Activated CD4-positive, alpha-beta T cell treated with anti-CD3 and anti-CD28 coated beads, Interleukin-2, Interleukin-4, amounts not matched to agents 100 ng/mL and 50 ng/mL, durations not matched to agents 16 hours and 8 hours (primary cell): ENCODE data around the gene KIF25.

Source experiments
- DNase-seq: peaks from one replicate; pipeline ENCODE4 v3.0.0-alpha.2; 2020; ENCODE audit warnings: low spot score

Gene KIF25, protein sequence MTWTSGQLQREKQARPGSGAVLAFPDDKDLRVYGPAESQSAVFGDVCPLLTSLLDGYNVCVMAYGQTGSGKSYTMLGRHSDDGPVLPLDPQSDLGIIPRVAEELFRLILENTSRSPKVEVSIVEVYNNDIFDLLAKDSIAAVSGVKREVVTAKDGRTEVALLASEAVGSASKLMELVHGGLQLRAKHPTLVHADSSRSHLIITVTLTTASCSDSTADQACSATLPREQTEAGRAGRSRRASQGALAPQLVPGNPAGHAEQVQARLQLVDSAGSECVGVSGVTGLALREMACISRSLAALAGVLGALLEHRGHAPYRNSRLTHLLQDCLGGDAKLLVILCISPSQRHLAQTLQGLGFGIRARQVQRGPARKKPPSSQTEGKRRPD

DNA sequence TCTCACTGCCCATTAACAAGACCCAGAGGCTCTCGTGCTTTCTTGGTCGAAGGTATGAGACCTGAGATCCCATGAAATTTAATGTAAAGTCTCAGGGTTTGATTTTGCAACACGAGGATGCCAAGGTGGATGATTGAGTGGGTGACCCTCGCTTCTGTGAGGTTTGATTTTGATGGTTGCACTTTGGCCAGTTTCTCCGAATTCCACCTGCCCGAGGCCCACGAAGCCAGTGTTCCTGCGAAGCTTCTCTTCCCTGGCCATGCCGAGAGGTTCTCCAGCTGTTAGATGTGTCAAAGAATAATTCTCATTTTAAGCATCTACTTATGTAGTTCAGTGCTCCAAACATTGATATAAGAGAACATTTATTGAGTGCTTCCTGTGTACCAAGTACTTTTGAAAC is at the start of gene KIF25:
KIF25 (plus strand) TSS at position 30 of the 400 bp plus-strand sequence. CDS start 31,915 bp downstream, outside the sequence.
- DNase-seq, result no peak

DNA sequence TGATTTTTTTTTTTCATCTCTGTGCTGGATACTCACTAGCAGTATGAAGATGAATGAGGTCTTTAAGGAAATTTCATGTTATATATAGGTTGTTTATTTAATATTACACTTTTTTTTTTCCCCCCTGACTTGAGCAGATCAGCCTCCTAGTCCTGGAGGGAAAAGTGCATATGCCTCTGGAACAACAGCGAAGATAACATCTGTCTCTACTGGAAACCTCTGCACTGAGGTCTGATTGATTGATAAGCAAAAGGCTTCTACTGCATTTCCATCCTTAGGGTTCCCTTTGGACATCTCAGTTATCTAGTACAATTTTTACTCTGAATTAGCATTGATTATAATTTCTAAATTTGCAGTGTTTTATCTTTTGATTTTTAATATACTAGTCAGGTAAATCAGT is 49.8 kb upstream of the KIF25 start:
- DNase-seq, result no peak

DNA sequence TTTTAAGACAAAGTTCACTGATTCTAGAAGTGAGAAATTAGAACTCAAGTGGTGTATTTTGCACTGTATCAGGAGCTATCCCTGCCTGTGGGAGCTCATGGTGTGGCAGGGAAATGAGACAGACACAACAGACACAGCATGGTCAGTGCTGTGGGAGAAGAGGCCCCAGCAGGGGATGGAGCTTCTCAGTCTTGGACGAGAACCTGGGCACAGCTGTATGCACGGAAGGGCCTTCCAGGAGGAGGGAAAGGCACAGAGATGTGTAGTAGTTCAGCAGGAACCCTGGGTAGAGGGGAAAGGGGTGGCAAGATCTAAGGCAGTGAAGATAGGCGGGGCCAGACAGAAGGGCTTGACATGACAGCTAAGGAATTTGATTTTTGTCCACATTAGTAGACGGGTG is 48.8 kb upstream of the KIF25 start:
- no peak for DNase-seq

DNA sequence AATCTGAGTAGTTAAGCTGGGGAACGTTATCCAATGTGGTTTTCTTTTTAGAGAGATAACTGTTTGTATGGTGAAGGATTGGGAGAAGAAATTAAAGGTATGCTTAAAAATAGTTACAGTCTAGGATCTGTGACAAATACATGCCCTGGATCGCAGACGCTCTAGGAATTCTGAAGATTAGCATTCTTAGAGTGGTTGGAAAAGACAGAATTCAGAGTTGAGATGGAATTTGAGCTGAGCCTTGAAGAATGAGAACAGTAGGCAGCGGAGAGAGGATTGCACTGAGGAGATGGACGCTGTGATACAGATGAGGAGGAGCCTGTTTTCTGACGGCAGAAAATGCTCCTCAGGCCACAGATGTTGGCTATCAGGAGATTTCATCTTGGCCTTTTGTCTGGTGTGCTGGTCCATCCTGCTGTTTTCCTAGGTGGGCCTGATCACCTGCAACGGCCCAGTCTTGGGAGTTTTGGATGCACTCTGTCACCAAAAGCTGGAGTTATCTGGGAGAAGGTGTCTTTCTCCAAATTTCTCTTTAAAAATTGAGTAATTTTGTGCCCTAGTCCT is 48.3 kb upstream of the KIF25 start:
- no peak for DNase-seq

DNA sequence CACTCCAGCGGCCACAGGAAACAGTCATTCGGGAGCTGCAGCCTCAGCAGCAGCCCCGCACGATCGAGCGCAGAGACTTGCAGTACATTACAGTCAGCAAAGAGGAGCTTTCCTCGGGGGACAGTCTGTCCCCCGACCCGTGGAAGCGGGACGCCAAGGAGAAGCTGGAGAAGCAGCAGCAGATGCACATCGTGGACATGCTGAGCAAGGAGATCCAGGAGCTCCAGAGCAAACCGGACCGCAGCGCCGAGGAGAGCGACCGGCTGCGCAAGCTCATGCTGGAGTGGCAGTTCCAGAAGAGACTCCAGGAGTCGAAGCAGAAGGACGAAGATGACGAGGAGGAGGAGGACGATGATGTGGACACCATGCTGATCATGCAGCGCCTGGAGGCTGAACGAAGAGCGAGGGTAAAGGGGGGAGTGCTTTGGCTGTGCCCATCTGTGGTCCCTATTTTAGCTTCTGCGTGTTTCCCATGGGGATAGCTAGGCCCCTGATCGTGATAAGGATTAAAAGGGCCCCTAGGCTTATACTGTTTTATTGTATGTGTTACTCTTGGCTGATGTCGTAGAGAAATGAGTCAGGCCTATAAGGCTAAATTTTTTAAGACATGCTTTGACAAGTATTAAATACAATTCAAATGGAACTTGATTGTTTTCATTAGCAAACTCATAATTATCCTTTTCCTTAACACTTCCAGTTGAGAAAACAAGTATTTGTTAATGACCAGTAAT is 45.5 kb upstream of the KIF25 start:
- no peak for DNase-seq

DNA sequence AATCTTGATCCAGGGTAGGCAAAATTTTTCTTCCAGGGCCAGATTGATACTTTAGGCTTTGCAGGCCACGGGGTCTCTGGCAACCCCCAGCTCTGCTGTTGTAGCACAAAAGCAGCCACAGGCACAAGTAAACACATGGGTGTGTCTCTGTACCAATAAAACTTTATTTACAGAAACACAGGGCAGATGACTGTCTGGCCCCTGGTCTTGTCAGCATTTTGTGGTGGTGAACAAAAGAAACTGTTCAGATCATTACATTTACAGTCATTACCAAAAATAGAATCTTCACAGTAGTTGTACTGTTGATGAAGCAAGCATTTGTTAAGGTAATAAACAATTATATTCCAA is 45.0 kb upstream of the KIF25 start:
- no peak for DNase-seq

DNA sequence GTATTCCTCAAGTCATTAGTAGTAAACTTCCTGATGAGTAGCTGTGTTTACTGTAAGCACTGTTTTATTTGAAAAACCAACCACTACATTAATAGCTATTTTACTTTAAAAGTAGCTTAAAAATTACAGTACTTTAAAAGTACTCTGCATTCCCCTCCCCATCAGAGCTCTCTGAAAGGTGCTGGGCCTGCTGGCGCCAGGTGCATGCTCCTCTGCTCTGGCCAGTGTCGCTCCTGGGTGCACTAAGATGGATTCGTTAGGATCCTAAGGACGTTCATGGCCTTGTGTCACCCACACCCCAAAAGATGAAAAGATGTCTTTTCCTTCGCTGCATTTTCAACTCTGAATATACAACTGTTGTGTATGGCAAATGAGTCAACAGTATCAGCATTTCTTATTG is 43.9 kb upstream of the KIF25 start:
- DNase-seq, result no peak

DNA sequence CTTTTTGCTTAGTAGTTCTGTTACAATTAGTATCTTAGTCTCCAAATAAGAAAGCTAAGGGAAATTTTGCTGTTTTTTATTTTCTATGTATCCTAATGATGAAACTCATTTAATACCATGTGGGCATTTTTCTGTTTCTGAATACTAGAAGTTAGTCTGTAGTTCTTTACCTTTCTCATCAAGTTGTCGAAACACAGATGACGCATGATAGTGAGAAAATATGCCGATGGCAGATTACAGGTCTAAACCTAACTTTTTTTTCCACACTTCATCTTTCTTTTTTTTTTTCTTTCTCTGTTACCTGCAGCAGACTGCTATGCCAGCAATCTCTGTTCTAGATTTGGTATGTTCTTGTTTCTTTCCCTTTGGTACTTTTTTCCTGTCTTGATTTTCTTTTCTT is 43.3 kb upstream of the KIF25 start:
- no peak for DNase-seq

DNA sequence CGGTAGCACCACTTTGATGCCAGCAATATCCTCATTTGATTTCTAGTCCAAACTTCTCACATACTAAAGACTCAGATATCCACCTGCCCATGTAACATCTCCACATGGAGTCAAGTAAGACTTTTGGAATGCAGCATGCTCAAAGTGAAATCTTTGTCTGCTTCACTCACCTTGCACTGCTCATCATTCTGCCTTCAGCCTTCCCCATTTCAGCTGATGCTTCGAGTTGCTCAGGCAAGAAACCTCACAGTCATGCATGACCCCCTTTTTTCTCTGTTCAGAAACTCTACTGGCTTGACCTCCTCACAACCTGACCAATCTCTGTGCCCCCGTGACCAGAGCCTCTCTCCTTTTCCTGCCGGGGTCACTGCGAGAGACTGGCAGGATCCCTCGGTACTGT is 41.0 kb upstream of the KIF25 start:
- DNase-seq, result no peak

DNA sequence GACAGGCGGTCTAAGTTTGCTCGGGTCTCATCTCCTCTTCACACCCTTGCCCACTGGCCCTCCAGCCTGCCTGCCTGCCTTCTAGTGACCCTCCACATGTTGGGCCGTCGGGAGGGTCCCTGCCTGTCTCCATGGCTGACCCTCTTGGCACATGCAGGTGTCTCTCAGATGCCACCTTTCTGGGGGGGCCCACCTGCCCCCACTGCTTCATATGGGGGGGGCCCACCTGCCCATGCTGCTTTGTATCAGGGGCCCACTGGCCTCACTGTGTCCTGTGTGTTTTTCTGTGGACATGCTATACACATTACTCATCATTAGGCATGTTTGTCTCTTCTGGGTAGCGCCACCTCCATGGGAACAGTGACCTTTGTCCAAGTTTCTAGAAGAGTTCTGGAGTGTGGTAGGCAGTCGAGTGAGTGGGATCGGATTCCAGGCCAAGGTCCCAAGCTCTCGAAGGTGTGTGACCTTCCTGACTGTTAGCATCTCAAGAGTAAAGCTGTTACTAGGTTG is 40.4 kb upstream of the KIF25 start:
- DNase-seq, result no peak

DNA sequence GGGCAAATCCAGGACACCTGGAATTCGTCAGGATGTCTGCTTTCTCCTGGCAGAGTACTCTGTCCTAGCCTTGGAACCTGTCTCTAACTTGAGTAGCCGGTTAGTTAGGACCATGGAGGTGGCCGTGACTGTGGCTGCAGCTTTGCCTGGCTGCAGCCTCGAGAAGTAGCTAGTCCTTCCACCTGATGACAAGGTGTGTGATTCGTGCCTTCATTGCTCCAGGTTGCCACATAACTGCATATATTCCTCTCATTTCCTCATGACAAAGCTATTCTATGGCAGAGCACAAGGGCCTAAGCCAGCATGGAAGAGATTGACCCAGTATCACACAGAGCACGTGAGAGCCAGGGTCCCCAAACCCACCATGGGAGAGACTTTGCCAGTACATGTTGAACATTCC is 39.8 kb upstream of the KIF25 start:
- no peak for DNase-seq

DNA sequence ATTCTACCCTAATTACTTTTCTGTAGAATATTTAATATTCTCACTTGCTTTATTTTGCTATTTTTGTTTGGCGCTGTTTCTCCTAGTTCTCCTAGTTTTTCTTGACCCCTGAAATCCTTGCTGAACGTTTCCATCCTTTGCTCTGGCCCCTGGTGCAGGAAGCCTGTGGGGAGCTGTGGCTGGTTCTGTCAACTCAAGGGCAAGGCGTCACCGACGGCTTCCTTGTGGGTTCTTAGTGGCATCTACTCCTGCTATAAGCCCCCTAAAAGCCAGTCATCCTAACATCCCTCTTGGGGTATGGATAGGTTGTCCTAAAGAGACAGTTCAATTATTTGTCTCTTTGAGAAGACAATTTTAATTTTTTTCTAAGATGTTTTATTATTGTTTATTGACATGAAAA is 36.9 kb upstream of the KIF25 start:
- DNase-seq, result no peak

DNA sequence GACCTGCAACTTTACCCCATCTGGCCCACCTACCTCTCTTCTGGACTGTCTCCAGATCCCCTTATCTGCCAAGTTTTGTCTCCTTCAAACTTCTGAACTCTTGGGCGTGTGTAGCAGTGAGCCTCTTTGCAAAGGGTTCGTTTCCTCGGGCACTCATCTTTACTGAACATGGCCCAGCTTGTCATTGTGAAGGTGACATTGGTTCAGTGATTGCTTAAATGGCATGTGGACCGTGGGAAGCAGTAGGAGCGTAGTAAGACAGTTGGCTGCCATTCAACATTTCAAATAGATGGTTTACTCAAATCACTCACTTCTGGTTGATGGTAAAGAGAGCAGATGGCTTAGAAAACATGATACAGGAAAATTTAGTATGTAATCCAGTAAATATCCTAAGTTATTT is 34.8 kb upstream of the KIF25 start:
- no peak for DNase-seq

DNA sequence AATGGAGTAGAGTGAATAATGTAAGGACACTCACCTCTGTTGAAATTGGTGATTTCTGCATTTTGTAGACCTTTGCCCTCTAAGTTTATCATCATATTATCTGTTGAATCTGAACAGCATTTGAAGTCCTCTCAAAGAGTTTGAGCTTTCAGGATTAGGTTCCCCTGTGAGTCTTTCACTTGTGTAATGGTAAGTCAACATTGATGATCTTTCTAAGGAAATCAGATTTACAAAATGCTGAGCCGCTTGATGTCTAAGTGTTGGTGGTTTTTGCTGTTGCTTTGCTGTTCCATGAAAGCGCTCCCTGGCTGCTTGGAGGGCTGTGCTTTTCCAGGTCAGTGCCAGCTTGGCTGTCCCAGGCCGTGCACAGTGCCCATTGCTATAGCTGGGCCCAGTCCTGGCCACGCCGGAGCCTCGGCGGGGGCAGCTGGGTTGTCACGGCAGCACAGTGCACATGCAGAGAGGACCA is 33.8 kb upstream of the KIF25 start:
- no peak for DNase-seq

DNA sequence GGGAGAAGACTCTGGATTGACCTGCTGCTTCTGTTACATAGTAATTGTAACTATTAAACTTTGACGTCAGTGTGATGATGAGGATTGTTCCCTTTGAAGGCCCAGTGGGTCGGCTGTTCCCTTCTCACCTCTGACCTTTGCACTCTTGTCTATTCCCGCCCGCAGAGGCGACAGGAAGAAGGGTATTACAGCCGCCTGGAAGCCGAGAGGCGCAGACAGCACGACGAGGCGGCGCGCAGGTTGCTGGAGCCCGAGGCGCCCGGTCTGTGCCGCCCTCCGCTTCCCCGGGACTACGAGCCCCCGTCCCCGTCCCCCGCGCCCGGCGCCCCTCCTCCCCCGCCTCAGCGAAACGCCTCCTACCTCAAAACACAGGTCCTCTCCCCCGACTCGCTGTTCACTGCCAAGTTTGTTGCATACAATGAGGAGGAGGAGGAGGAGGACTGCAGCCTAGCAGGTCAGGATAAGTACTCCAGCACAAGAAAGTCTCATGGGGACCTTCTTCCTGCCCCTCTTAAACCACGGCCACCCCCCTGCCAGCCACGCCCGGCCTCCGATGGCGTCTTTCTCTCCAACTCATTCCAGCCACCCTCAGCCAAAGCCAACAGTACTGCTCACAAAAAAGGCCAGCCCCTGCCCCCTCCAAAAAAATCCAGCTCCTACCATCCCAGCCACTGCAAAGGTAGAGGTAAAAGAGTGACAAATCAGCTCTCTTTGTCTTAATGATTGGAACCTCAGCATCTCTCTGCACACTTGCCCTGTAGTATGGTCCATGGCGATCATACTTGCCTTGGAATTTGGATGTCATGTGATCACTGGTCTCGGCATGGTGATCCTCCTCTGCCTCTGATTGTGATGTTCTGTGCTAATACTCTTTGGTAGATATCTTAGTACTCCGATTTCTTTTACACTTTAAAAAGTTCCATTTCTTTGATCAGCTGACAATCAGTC is 31.6 kb upstream of the KIF25 start:
- DNase-seq, result no peak

DNA sequence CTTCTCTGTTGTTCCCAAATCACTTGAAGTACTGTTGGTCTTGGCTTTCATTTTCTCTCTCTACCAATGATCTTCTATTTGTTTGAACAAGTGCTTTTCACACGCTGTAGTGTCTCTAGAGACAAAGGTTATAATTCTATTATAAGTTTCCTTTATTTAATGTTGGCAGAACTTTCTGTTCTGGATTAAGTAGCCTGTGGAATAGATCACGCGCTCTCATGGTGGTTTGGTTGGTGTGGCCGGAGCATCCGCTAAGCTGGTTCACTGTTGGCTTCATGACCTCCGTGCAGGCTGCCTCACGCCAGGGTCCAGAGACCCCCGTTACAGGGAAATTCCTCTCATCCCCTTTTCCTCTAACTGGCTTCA is 30.9 kb upstream of the KIF25 start:
- DNase-seq, result no peak

DNA sequence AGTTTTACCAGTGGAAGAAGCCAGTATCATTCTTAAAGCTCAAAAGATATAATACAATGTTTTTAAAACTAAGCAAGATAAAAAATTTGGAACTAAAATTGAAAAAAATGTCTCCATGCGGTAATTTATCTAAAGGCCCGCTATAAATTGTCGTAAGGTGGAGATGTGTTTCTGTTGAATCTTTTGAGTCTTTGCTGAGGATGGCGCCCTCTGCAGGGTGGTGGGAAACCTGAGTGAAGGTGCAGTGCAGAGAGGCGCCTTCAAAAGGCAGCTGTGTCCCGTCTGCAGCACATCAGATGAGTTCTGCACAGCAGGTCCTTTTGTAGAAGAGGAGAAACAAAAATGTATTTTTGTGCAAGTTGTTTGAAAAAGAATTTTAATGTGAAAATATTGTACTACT is 29.4 kb upstream of the KIF25 start:
- DNase-seq, result peak; percentile 34

DNA sequence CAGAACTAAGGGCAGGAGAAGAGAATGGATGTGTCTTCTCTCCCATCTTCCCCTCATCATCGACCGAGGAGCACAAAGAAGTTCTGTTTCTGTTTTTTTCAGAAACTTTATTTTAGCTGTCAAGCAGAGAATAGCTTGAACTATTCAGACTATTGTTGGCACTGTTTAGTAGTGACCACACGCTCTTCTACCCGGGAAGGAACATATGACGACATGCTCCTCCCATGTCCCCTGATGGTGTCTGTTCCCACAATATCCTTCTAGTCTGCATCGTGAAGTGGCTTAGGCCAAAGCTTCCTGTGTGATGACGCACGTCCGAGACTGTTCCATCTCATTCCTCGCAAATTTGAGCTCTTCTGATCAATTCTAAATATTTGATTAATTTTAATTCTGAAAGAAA is 27.2 kb upstream of the KIF25 start:
- DNase-seq, result no peak

DNA sequence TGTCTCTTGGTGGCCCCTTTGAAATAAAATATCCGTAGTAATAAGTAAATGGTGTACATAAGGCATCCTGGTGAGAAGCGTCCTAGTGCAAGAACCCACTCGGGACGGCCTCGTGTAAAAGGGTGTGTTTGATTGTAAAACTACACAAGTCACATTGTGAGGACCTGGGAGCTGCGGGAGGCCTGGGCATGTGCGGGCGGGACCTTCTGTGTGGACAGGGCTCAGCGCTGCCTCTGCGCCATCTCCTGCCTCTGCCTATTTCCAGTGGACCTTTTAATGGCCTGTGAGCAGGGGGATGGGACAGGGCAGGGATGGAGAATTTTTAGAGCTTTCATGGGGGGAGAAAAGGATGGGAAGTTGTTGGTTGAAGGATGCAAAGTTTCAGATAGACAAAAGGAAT is 25.3 kb upstream of the KIF25 start:
- no peak for DNase-seq

DNA sequence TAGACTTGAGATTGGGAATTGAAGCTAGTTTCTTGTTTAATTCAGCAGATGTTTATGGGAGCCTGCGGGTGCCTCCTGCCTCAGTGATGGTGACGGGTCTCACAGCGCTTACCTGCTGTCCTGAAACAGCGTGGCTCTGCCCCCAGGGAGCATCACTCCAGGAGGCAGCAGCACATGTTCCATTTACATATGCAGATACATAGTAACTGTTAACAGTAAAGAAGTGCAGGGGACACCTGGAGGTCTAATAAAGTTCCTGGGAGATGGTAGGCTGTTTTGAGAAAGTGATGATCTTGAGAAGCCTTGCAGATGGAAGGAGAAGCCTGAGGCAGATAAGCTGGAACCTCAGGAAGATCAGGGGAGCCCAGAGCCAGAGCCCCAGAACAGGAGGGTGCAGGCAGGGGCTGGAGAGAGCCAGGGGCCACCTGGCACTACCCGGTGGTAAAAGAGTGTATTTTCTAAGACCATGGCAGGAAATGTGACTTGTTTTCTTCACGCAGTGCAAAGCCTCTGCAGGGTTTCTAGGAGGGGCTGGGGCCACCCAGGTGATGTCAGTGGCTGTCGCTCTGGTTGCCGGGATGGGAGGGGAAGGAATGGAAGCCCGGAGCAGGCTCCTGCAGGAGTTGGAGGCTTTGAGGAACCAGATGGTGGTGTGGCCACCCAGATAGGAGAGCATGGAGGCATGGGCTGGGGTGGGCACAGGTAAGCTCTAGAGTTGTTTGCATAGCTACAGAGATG is 24.2 kb upstream of the KIF25 start:
- no peak for DNase-seq

DNA sequence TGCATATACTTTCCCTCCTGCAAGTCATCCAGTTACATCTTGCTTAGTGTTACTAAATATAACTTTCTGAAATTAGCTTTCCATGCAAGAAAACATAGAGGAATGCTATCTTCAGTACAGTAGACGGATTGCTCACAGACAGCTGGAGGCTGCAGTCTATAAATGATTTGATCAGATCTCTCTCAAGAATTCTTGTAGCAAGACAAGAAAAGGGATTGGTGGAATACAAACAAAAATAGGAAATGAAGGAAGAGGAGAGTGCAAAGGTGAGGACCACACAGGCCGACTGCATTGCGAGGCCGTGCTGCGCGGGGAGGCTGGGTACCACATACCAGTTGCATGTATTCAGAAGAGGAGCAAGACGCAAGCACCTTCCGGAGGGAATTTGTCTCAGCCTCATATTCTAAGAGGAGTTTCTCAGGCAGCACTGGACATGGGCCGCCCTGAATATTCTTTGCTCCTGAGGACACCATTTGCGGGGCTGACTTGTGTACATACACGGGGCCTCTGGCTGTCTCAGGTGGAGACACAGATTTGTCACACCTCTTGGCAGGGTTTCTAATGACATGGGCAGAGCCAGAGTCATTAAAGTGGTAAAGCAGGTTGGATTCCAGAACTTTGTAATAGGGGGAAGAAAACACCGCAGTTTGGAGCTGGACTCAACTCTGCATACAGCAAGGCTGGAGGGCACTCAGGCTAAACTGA is 22.7 kb upstream of the KIF25 start:
- DNase-seq, result no peak
